OCI-LY1 (cell line): ENCODE data around the gene STAT3.
"Not testable (repeated sequence)": the region's sequence is repeated elsewhere in the genome, so short reads cannot be mapped to it uniquely, and the experiment has no call there.

Experiments
- H2AFZ ChIP-seq: fragments of 200-600 bp; sonication (generic), shearing (Covaris generic); 2 replicates; pipeline ENCODE4 v1.6.0; 2014; ENCODE audit warnings: antibody characterized with exemption, mild to moderate bottlenecking, low read length
- H3F3A ChIP-seq: fragments of 200-600 bp; sonication (generic), shearing (Covaris generic); 2 replicates; pipeline ENCODE4 v1.6.0; 2014; ENCODE audit warnings: mild to moderate bottlenecking, antibody characterized with exemption, low read length, moderate library complexity; ENCODE audit not compliant: insufficient read depth
- H3K27ac ChIP-seq: fragments of 200-600 bp; sonication (generic); 2 replicates; pipeline ENCODE4 v1.5.1; 2014; ENCODE audit warnings: low read length, mixed run types, mild to moderate bottlenecking, low read depth; ENCODE audit not compliant: poor library complexity, severe bottlenecking
- H3K27me3 ChIP-seq: fragments of 200-600 bp; sonication (generic); 2 replicates; pipeline ENCODE4 v1.6.0; 2014; ENCODE audit warnings: antibody characterized with exemption, mild to moderate bottlenecking, low read length, moderate library complexity; ENCODE audit not compliant: insufficient read depth
- H3K36me3 ChIP-seq: fragments of 200-600 bp; sonication (generic); 2 replicates; pipeline ENCODE4 v1.6.1; 2014; ENCODE audit warnings: mild to moderate bottlenecking, antibody characterized with exemption, low read length, moderate library complexity, mixed read lengths; ENCODE audit not compliant: insufficient read depth
- H3K4me1 ChIP-seq: fragments of 200-600 bp; sonication (generic); 2 replicates; pipeline ENCODE4 v1.5.1; 2014; ENCODE audit warnings: mild to moderate bottlenecking, low read length, moderate library complexity; ENCODE audit not compliant: insufficient read depth, severe bottlenecking
- H3K4me2 ChIP-seq: fragments of 200-600 bp; sonication (generic), shearing (Covaris generic); 2 replicates; pipeline ENCODE4 v1.6.1; 2014; ENCODE audit warnings: low read length
- H3K4me3 ChIP-seq: fragments of 200-600 bp; sonication (generic); 2 replicates; pipeline ENCODE4 v1.5.1; 2014; ENCODE audit warnings: low read length, low read depth, mild to moderate bottlenecking, mixed read lengths; ENCODE audit not compliant: poor library complexity, severe bottlenecking
- H3K79me2 ChIP-seq: fragments of 200-600 bp; shearing (Covaris generic); 2 replicates; pipeline ENCODE4 v1.6.1; 2016; ENCODE audit warnings: mixed run types, low read length, mixed read lengths; ENCODE audit not compliant: insufficient read depth
- H3K9ac ChIP-seq: fragments of 200-600 bp; sonication (generic), shearing (Covaris generic); 2 replicates; pipeline ENCODE4 v1.6.1; 2014; ENCODE audit warnings: mild to moderate bottlenecking, low read length, mixed read lengths
- H3K9me2 ChIP-seq: fragments of 200-600 bp; sonication (generic), shearing (Covaris generic); 2 replicates; pipeline ENCODE4 v1.6.1; 2014; ENCODE audit warnings: low read depth, mild to moderate bottlenecking, low read length, mixed read lengths
- H3K9me3 ChIP-seq: fragments of 200-600 bp; shearing (Covaris generic); 2 replicates; pipeline ENCODE4 v1.6.1; 2014; ENCODE audit warnings: low read length, mixed read lengths
- H4K20me1 ChIP-seq: fragments of 200-600 bp; sonication (generic), shearing (Covaris generic); 2 replicates; pipeline ENCODE4 v1.6.0; 2016; ENCODE audit warnings: mild to moderate bottlenecking, low read length; ENCODE audit not compliant: insufficient read depth
- CTCF ChIP-seq: fragments of 200-600 bp; sonication (generic), shearing (Covaris generic); IDR thresholded peaks from 2 replicates; pipeline ENCODE4 v1.5.1; 2017; ENCODE audit warnings: mild to moderate bottlenecking, antibody characterized with exemption, low read length, moderate library complexity, mixed read lengths
- EZH2 ChIP-seq: fragments of 200-600 bp; sonication (generic), shearing (Covaris generic); IDR thresholded peaks from 2 replicates; pipeline ENCODE4 v1.8.0; 2017; ENCODE audit warnings: borderline replicate concordance, mixed run types, mild to moderate bottlenecking, antibody characterized with exemption, low read length, moderate library complexity, mixed read lengths

STAT3 gene

GRCh38 chr17:42322382-42323267, 65.6 kb downstream of the STAT3 start:
- no peaks in the 10 kb centered on the region for H3K36me3 ChIP-seq

GRCh38 chr17:42321555-42321954, 66.7 kb downstream of the STAT3 start:
- Histone ChIP-seq H3K9ac (no peak overlapping the region), H3K36me3 (no peaks in the 10 kb centered on the region), H3K79me2 (no peaks in the 10 kb centered on the region), H3K4me3 (no peak overlapping the region), H3F3A (no peaks in the 10 kb centered on the region), H3K4me1 (peaks cover 10% of the 10 kb centered on the region), H3K9me3 (no peaks in the 10 kb centered on the region), H3K27ac (no peak overlapping the region), H3K27me3 (no peaks in the 10 kb centered on the region), H3K9me2 (no peaks in the 10 kb centered on the region), H4K20me1 (no peaks in the 10 kb centered on the region), H2AFZ (no peak overlapping the region), H3K4me2 (no peak overlapping the region)
- TF ChIP-seq CTCF (no peak), EZH2 (no peak)

More at GRCh38 chr17:42322382-42323267, 65.6 kb downstream of the STAT3 start:
- no peaks in the 10 kb centered on the region for H3K9me2 ChIP-seq
- no peaks in the 10 kb centered on the region for H3F3A ChIP-seq
- no peak overlapping the region for H2AFZ ChIP-seq
- no peak for TF ChIP-seq EZH2
- peak; percentile 100 for TF ChIP-seq CTCF
- no peak overlapping the region for H3K4me2 ChIP-seq
- no peaks in the 10 kb centered on the region for H3K79me2 ChIP-seq
- H3K4me1 ChIP-seq: peaks cover 10% of the 10 kb centered on the region
- H3K27ac ChIP-seq: no peak overlapping the region
- H4K20me1 ChIP-seq: no peaks in the 10 kb centered on the region
- H3K27me3 ChIP-seq: no peaks in the 10 kb centered on the region
- no peak overlapping the region for H3K9ac ChIP-seq
- no peaks in the 10 kb centered on the region for H3K9me3 ChIP-seq
- H3K4me3 ChIP-seq: no peak overlapping the region

GRCh38 chr17:42317967-42318366, 70.3 kb downstream of the STAT3 start:
- not testable (repeated sequence) for H3K4me3 ChIP-seq, H3K9me3 ChIP-seq, H4K20me1 ChIP-seq, H3K79me2 ChIP-seq, H3K9ac ChIP-seq, H3K27me3 ChIP-seq, H3K4me2 ChIP-seq, H3K36me3 ChIP-seq, H3F3A ChIP-seq, H3K9me2 ChIP-seq, H2AFZ ChIP-seq, H3K27ac ChIP-seq
- peaks cover 17% of the 10 kb centered on the region for H3K4me1 ChIP-seq
